Vagina (tissue), 2 donors: ENCODE results near the gene CFHR4. TPM values are rescaled to one million over a fixed set of nuclear protein-coding genes. Genes with fewer than 3 reads are reported as not detected.
"Not testable (repeated sequence)": the region's sequence is repeated elsewhere in the genome, so short reads cannot be mapped to it uniquely, and the experiment has no call there.

Experiments used
- DNase-seq, 2 donors: peaks; one replicate each; pipeline ENCODE4 v3.0.0-alpha.2; 2017; ENCODE audit errors: extremely low spot score in 2 of 2
- H3K27ac ChIP-seq: fragments of 200-600 bp; sonication (generic); one replicate; pipeline ENCODE4 v1.5.1; 2019
- H3K27me3 ChIP-seq: fragments of 200-600 bp; sonication (generic); one replicate; pipeline ENCODE4 v1.5.1; 2019
- H3K36me3 ChIP-seq, 2 donors: fragments of 200-600 bp; sonication (generic); one replicate each; pipeline ENCODE4 v1.5.1; 2017 to 2019
- H3K4me1 ChIP-seq: fragments of 200-600 bp; sonication (generic); one replicate; pipeline ENCODE4 v1.5.1; 2019
- H3K4me3 ChIP-seq, 2 donors: fragments of 200-600 bp; sonication (generic); 1 replicate in 1 of 2; 2 replicates in 1 of 2; pipeline ENCODE4 v1.5.1; 2016 to 2019
- H3K9me3 ChIP-seq: fragments of 200-600 bp; sonication (generic); one replicate; pipeline ENCODE4 v1.5.1; 2019
- POLR2A ChIP-seq, 2 donors: fragments of 450-650 bp; IDR thresholded peaks; one replicate each; pipeline ENCODE4 v1.6.1; 2017; ENCODE audit warnings: antibody characterized with exemption in 2 of 2, mild to moderate bottlenecking in 2 of 2, moderate library complexity in 2 of 2
- POLR2AphosphoS5 ChIP-seq, 2 donors: sonication (generic); formaldehyde crosslinking; IDR thresholded peaks; one replicate each; pipeline ENCODE4 v1.9.0; 2017; ENCODE audit warnings: antibody characterized with exemption in 2 of 2, mild to moderate bottlenecking in 2 of 2, low read depth in 1 of 2; ENCODE audit not compliant: insufficient read depth in 1 of 2
- intact Hi-C: fragments of 100-400 bp; cut with DNase I; formaldehyde crosslinking; loops from one replicate; pipeline ENCODE4 v1.15.1; 2023
- total RNA-seq: library from RNA; depleted of rRNA; stranded (reverse); fragments of >200 nt; gene quantifications from one replicate; pipeline ENCODE4 v1.2.3, GENCODE V29; 2016
- TF ChIP-seq, protein P1 (sequence below), 3 experiments: fragments of 450-650 bp in 2 of 3; fragments of 200-600 bp in 1 of 3; sonication (generic) in 1 of 3; IDR thresholded peaks; one replicate each; pipeline ENCODE4 v1.5.1; 2017 to 2019; ENCODE audit warnings: antibody characterized with exemption in 3 of 3, mild to moderate bottlenecking in 2 of 3, moderate library complexity in 2 of 3

CFHR4 gene
- total RNA-seq, 1 donor from 2014 or later = not detected

GRCh38 chr1:196897158-196897828 is 9.4 kb downstream of the CFHR4 start:
- no peak for TF ChIP-seq POLR2A (IDR thresholded peaks at IDR 0.05)
- TF ChIP-seq, protein P1, sequence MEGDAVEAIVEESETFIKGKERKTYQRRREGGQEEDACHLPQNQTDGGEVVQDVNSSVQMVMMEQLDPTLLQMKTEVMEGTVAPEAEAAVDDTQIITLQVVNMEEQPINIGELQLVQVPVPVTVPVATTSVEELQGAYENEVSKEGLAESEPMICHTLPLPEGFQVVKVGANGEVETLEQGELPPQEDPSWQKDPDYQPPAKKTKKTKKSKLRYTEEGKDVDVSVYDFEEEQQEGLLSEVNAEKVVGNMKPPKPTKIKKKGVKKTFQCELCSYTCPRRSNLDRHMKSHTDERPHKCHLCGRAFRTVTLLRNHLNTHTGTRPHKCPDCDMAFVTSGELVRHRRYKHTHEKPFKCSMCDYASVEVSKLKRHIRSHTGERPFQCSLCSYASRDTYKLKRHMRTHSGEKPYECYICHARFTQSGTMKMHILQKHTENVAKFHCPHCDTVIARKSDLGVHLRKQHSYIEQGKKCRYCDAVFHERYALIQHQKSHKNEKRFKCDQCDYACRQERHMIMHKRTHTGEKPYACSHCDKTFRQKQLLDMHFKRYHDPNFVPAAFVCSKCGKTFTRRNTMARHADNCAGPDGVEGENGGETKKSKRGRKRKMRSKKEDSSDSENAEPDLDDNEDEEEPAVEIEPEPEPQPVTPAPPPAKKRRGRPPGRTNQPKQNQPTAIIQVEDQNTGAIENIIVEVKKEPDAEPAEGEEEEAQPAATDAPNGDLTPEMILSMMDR (IDR thresholded peaks at IDR 0.05) = no peak
- TF ChIP-seq POLR2AphosphoS5 (IDR thresholded peaks at IDR 0.05; ENCODE audit: insufficient read depth in 1 of 2, low read depth in 1 of 2) = no peak

DNA sequence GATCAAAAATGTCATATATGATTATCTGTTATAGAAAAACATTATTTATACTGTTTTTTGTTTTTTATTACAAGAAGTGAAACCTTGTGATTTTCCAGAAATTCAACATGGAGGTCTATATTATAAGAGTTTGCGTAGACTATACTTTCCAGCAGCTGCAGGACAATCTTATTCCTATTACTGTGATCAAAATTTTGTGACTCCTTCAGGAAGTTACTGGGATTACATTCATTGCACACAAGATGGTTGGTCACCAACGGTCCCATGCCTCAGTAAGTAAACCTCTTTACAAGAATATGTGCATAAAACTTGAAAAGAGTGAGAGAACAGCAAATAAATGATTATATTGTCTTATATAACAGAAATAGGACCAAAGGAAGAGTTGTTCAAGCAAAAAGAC is 14.5 kb downstream of the CFHR4 start:
- TF ChIP-seq POLR2AphosphoS5 (IDR thresholded peaks at IDR 0.05; ENCODE audit: insufficient read depth in 1 of 2, low read depth in 1 of 2) (no peak), POLR2A (IDR thresholded peaks at IDR 0.05) (no peak)
- TF ChIP-seq, protein P1 (IDR thresholded peaks at IDR 0.05) = no peak
- H3K4me3 ChIP-seq = no peak overlapping the region
- H3K4me1 ChIP-seq = no peaks in the 10 kb centered on the region
- H3K9me3 ChIP-seq = no peaks in the 10 kb centered on the region
- intact Hi-C loops = no loop called here
- H3K27ac ChIP-seq = no peak overlapping the region
- no peaks in the 10 kb centered on the region for H3K27me3 ChIP-seq
- H3K36me3 ChIP-seq = no peaks in the 10 kb centered on the region
- DNase-seq = no peak

More at GRCh38 chr1:196897158-196897828, 9.4 kb downstream of the CFHR4 start:
- Histone ChIP-seq H3K36me3 (no peaks in the 10 kb centered on the region), H3K9me3 (no peaks in the 10 kb centered on the region), H3K4me1 (no peaks in the 10 kb centered on the region), H3K27me3 (no peaks in the 10 kb centered on the region), H3K4me3 (no peak overlapping the region), H3K27ac (no peak overlapping the region)
- intact Hi-C loops = no loop called here
- DNase-seq = no peak

DNA sequence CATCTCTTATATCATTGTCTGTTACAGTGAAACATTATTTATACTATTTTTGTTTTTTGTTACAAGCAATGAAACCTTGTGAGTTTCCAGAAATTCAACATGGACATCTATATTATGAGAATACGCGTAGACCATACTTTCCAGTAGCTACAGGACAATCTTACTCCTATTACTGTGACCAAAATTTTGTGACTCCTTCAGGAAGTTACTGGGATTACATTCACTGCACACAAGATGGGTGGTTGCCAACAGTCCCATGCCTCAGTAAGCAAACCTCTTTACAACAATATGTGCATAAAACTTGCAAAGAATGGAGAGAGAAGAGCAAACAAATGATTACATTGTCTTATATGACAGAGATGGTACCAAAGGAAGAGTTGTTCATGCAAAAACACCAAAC is 22.4 kb downstream of the CFHR4 start:
- no peak for DNase-seq
- no peak overlapping the region for H3K4me3 ChIP-seq
- H3K9me3 ChIP-seq = no peaks in the 10 kb centered on the region
- intact Hi-C loops = no loop called here
- no peaks in the 10 kb centered on the region for H3K4me1 ChIP-seq
- H3K27ac ChIP-seq = no peak overlapping the region
- no peaks in the 10 kb centered on the region for H3K27me3 ChIP-seq
- H3K36me3 ChIP-seq = no peaks in the 10 kb centered on the region
- TF ChIP-seq, protein P1 (IDR thresholded peaks at IDR 0.05) = no peak
- TF ChIP-seq POLR2AphosphoS5 (IDR thresholded peaks at IDR 0.05; ENCODE audit: insufficient read depth in 1 of 2, low read depth in 1 of 2) = no peak
- no peak for TF ChIP-seq POLR2A (IDR thresholded peaks at IDR 0.05)

DNA sequence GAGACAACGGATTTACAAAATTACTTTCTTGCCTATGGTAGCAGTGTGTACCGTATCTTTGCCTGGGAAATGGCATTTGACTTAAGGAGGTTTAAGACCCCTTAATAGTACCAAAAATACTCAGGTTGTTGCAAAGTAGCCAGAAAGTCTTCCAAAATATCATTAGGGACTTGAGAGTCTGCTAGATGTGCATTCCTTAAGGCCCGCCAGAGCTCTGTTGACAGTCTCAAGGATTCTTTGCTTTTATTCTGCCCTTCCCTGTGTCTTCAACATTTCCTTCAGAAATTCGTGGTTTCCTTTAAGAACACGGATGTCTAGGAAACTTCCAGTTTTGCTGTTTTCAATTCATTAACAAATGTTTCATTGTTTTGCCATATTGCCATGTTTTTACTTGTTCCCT is 24.4 kb downstream of the CFHR4 start:
- H3K4me3 ChIP-seq, H3K27ac ChIP-seq, H3K36me3 ChIP-seq, DNase-seq, intact Hi-C loops, H3K9me3 ChIP-seq, H3K27me3 ChIP-seq, H3K4me1 ChIP-seq: not testable (repeated sequence)

GRCh38 chr1:196926839-196927238 is 39.0 kb downstream of the CFHR4 start:
- H3K36me3 ChIP-seq, intact Hi-C loops, H3K27ac ChIP-seq, H3K4me1 ChIP-seq, H3K27me3 ChIP-seq, DNase-seq, H3K4me3 ChIP-seq, H3K9me3 ChIP-seq: not testable (repeated sequence)

- H3K27me3 ChIP-seq, H3K9me3 ChIP-seq, H3K4me1 ChIP-seq, H3K4me3 ChIP-seq, H3K36me3 ChIP-seq, DNase-seq, H3K27ac ChIP-seq, intact Hi-C loops: not testable (repeated sequence)
Observed at GRCh38 chr1:196932853-196933252, 45.0 kb downstream of the CFHR4 start.
